Cardiac muscle cell (in vitro differentiated cells and primary cell): ENCODE measurements around the gene BRMS1L. TPM values are rescaled to one million over a fixed set of nuclear protein-coding genes. Genes with fewer than 3 reads are reported as not detected.

ENCODE experiments used
- DNase-seq, 2 donors: peaks; one replicate each; pipeline versions ENCODE4 v3.0.0 to v3.0.0-alpha.2; 2010 to 2017; ENCODE audit warnings: low read depth in 1 of 2, low spot score in 1 of 2
- H3K27ac ChIP-seq: fragments of 200-600 bp; sonication (generic); 2 replicates; pipeline ENCODE4 v1.5.1; 2016
- H3K27me3 ChIP-seq: fragments of 200-600 bp; sonication (generic); 2 replicates; pipeline ENCODE4 v1.6.0; 2016; ENCODE audit warnings: control low read depth
- H3K36me3 ChIP-seq: fragments of 200-600 bp; sonication (generic); 2 replicates; pipeline ENCODE4 v1.5.1; 2016; ENCODE audit warnings: control low read depth
- H3K4me1 ChIP-seq: fragments of 200-600 bp; sonication (generic); 2 replicates; pipeline ENCODE4 v1.8.1; 2017; ENCODE audit warnings: low read depth, mild to moderate bottlenecking, mixed run types
- H3K4me3 ChIP-seq: fragments of 200-600 bp; sonication (generic); 2 replicates; pipeline ENCODE4 v1.5.1; 2016; ENCODE audit warnings: mild to moderate bottlenecking
- H3K9me3 ChIP-seq: fragments of 200-600 bp; sonication (generic); 2 replicates; pipeline ENCODE4 v1.5.1; 2017; ENCODE audit warnings: low read depth, mild to moderate bottlenecking, control low read depth
- polyA plus RNA-seq: library from polyadenylated mRNA; unstranded; fragments of >200 nt; fragmentation: Nextera tagmentation; extraction: Ambion mirVana; gene quantifications from 2 replicates; pipeline ENCODE4 v1.2.1, GENCODE V29; 2016
- total RNA-seq: library from RNA; depleted of rRNA; stranded (reverse); fragments of >200 nt; gene quantifications from 2 replicates; pipeline ENCODE4 v1.2.3, GENCODE V29; 2016
- TF ChIP-seq, protein P1 (sequence below): IDR thresholded peaks from 2 replicates; pipeline ENCODE4 v1.5.1; 2012; ENCODE audit warnings: low read depth, mild to moderate bottlenecking, low read length

BRMS1L gene
- total and polyA plus RNA-seq, 2 experiments from 2014 or later, result 7.0 to 18.5 TPM

DNA sequence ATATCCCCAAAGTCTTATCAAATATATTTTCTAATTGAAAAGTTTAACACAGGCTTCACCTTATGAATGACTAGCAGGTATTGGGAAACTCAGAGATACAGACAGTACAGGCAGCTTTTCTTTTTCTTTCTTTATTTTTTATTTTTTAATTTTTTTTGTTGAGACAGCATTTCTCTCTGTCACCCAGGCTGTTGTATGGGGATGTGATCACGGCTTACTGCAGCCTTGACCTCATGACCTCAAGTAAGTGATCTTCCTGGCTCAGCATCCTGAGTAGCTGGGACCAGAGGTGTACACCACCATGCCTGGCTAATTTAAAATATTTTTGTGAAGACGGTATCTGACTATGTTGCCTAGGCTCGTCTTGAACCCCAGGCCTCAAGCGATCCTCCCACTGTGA, 85.0 kb downstream of the BRMS1L start:
- H3K27ac ChIP-seq, result no peak overlapping the region
- no peak for DNase-seq
- no peaks in the 10 kb centered on the region for H3K36me3 ChIP-seq
- H3K9me3 ChIP-seq, result no peaks in the 10 kb centered on the region
- H3K4me1 ChIP-seq, result no peaks in the 10 kb centered on the region
- H3K27me3 ChIP-seq, result no peaks in the 10 kb centered on the region
- TF ChIP-seq, protein P1, sequence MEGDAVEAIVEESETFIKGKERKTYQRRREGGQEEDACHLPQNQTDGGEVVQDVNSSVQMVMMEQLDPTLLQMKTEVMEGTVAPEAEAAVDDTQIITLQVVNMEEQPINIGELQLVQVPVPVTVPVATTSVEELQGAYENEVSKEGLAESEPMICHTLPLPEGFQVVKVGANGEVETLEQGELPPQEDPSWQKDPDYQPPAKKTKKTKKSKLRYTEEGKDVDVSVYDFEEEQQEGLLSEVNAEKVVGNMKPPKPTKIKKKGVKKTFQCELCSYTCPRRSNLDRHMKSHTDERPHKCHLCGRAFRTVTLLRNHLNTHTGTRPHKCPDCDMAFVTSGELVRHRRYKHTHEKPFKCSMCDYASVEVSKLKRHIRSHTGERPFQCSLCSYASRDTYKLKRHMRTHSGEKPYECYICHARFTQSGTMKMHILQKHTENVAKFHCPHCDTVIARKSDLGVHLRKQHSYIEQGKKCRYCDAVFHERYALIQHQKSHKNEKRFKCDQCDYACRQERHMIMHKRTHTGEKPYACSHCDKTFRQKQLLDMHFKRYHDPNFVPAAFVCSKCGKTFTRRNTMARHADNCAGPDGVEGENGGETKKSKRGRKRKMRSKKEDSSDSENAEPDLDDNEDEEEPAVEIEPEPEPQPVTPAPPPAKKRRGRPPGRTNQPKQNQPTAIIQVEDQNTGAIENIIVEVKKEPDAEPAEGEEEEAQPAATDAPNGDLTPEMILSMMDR, result no peak
- no peak overlapping the region for H3K4me3 ChIP-seq

DNA sequence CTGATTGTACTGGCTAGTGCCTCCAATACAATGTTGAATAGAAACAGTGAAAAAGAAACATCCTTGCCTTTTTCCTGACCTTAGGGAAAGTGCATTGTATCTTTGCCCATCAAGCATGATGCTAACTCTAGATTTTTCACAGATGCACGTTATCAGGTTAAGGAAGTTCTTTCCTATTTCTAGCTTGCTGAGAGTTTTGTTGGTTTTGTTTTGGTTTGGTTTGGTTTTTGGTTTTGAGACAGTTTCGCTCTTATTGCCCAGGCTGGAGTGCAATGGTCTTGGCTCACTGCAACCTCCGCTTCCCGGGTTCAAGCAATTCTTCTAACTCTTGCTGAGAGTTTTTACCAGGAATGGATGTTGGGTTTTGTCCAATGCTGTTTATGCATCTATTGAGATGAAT, 89.0 kb downstream of the BRMS1L start:
- H3K27ac ChIP-seq, result no peak overlapping the region
- H3K27me3 ChIP-seq, result no peaks in the 10 kb centered on the region
- TF ChIP-seq, protein P1, result no peak
- no peaks in the 10 kb centered on the region for H3K9me3 ChIP-seq
- no peaks in the 10 kb centered on the region for H3K36me3 ChIP-seq
- H3K4me3 ChIP-seq, result no peak overlapping the region
- no peak for DNase-seq
- H3K4me1 ChIP-seq, result no peaks in the 10 kb centered on the region

DNA sequence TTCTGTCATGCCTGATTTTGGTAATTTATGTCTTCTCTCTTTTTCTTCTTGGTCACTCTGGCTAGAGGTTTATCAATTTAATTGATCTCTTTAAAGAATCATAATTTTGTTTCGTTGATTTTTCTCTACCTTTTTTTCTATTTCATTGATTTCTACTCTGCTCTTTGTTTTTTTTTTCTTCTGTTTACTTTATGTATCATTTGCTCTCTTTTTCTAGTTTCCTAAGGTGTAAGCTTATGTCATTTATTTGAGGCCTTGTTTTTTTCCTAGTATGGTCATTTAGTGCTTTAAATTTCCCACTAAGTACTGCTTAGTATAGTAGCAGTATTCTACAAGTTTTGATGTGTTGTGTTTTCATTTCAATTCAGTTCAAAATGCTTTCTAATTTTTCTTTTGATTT, 89.6 kb downstream of the BRMS1L start:
- Histone ChIP-seq H3K27ac (no peak overlapping the region), H3K36me3 (no peaks in the 10 kb centered on the region), H3K4me3 (no peak overlapping the region), H3K9me3 (no peaks in the 10 kb centered on the region), H3K27me3 (no peaks in the 10 kb centered on the region), H3K4me1 (no peaks in the 10 kb centered on the region)
- TF ChIP-seq, protein P1, result no peak
- no peak for DNase-seq

Other genes with a start within 250 kb of the BRMS1L start
- gene RALGAPA1, start 17.0 kb upstream of the BRMS1L start, total RNA-seq, result 27.4 and 31.5 TPM in 2 replicates
- 28.1 and 30.6 TPM in 2 replicates for gene RALGAPA1, start 17.0 kb upstream of the BRMS1L start, polyA plus RNA-seq